ENCODE measurements around the gene WNT8A.

WNT8A gene

GRCh38 chr5:138092301-138092700 is 8.5 kb downstream of the WNT8A start:
- no peak for DNase-seq
- Histone ChIP-seq H2AFZ (ENCODE audit: low read depth, low read length) (no peak overlapping the region), H3K27ac (ENCODE audit: low read length) (no peak overlapping the region), H3K27me3 (ENCODE audit: insufficient read depth, low read length, poor library complexity) (peaks cover 19% of the 10 kb centered on the region), H3K79me2 (ENCODE audit: insufficient read depth, low read length) (no peaks in the 10 kb centered on the region), H3K36me3 (ENCODE audit: insufficient read depth, low read length) (no peaks in the 10 kb centered on the region), H3K4me1 (ENCODE audit: insufficient read depth, low read length) (no peaks in the 10 kb centered on the region), H4K20me1 (ENCODE audit: insufficient read depth, low read length) (no peaks in the 10 kb centered on the region), H3K9ac (ENCODE audit: low read depth, low read length) (no peak overlapping the region), H3K4me2 (ENCODE audit: insufficient read depth, low read length) (no peak overlapping the region), H3K9me3 (ENCODE audit: insufficient read depth, low read length, severe bottlenecking) (no peaks in the 10 kb centered on the region), H3K4me3 (ENCODE audit: low read depth in 1 of 2, low read length in 2 of 2) (no peak overlapping the region)
- no peak for TF ChIP-seq CTCF (IDR thresholded peaks at IDR 0.05; ENCODE audit: borderline replicate concordance, extremely low read depth, low read length, poor library complexity, severe bottlenecking)
- no peak for TF ChIP-seq EZH2 (IDR thresholded peaks at IDR 0.05; ENCODE audit: borderline replicate concordance, low read depth, low read length, severe bottlenecking)
- ATAC-seq (ENCODE audit: insufficient read depth, low read depth) = no peak

- Histone ChIP-seq H3K9ac (ENCODE audit: low read depth, low read length) (no peak overlapping the region), H3K27me3 (ENCODE audit: insufficient read depth, low read length, poor library complexity) (peaks cover 19% of the 10 kb centered on the region), H2AFZ (ENCODE audit: low read depth, low read length) (no peak overlapping the region), H4K20me1 (ENCODE audit: insufficient read depth, low read length) (no peaks in the 10 kb centered on the region), H3K36me3 (ENCODE audit: insufficient read depth, low read length) (no peaks in the 10 kb centered on the region), H3K27ac (ENCODE audit: low read length) (no peak overlapping the region), H3K4me3 (ENCODE audit: low read depth in 1 of 2, low read length in 2 of 2) (no peak overlapping the region), H3K4me1 (ENCODE audit: insufficient read depth, low read length) (no peaks in the 10 kb centered on the region), H3K4me2 (ENCODE audit: insufficient read depth, low read length) (no peak overlapping the region), H3K79me2 (ENCODE audit: insufficient read depth, low read length) (no peaks in the 10 kb centered on the region), H3K9me3 (ENCODE audit: insufficient read depth, low read length, severe bottlenecking) (no peaks in the 10 kb centered on the region)
- DNase-seq (no peak), ATAC-seq (ENCODE audit: insufficient read depth, low read depth) (no peak)
- TF ChIP-seq EZH2 (IDR thresholded peaks at IDR 0.05; ENCODE audit: borderline replicate concordance, low read depth, low read length, severe bottlenecking) (no peak), CTCF (IDR thresholded peaks at IDR 0.05; ENCODE audit: borderline replicate concordance, extremely low read depth, low read length, poor library complexity, severe bottlenecking) (no peak)
Observed at GRCh38 chr5:138093036-138093435, 9.2 kb downstream of the WNT8A start.

- Histone ChIP-seq H2AFZ (ENCODE audit: low read depth, low read length) (no peak overlapping the region), H3K4me1 (ENCODE audit: insufficient read depth, low read length) (no peaks in the 10 kb centered on the region), H3K9me3 (ENCODE audit: insufficient read depth, low read length, severe bottlenecking) (no peaks in the 10 kb centered on the region), H3K4me3 (ENCODE audit: low read depth in 1 of 2, low read length in 2 of 2) (no peak overlapping the region), H3K27me3 (ENCODE audit: insufficient read depth, low read length, poor library complexity) (peaks cover 19% of the 10 kb centered on the region), H3K79me2 (ENCODE audit: insufficient read depth, low read length) (no peaks in the 10 kb centered on the region), H3K36me3 (ENCODE audit: insufficient read depth, low read length) (no peaks in the 10 kb centered on the region), H4K20me1 (ENCODE audit: insufficient read depth, low read length) (no peaks in the 10 kb centered on the region), H3K27ac (ENCODE audit: low read length) (no peak overlapping the region), H3K4me2 (ENCODE audit: insufficient read depth, low read length) (no peak overlapping the region), H3K9ac (ENCODE audit: low read depth, low read length) (no peak overlapping the region)
- ATAC-seq (ENCODE audit: insufficient read depth, low read depth) (no peak), DNase-seq (no peak)
- TF ChIP-seq CTCF (IDR thresholded peaks at IDR 0.05; ENCODE audit: borderline replicate concordance, extremely low read depth, low read length, poor library complexity, severe bottlenecking) (no peak), EZH2 (IDR thresholded peaks at IDR 0.05; ENCODE audit: borderline replicate concordance, low read depth, low read length, severe bottlenecking) (no peak)
Observed at GRCh38 chr5:138095100-138095907, 11.5 kb downstream of the WNT8A start.
